HG02884 (cell line): ENCODE measurements around the gene BABAM2.
"Not testable (repeated sequence)": the region's sequence is repeated elsewhere in the genome, so short reads cannot be mapped to it uniquely, and the experiment has no call there.

ENCODE experiments used
- ATAC-seq: cut with Tn5 transposase; IDR thresholded peaks from one replicate; pipeline ENCODE4 v1.9.1; 2021; ENCODE audit warnings: mild to moderate bottlenecking, moderate library complexity; ENCODE audit not compliant: unreplicated experiment

The BABAM2 gene

GRCh38 chr2:28322051-28322450 lies 431.5 kb downstream of the BABAM2 start:
- no peak for ATAC-seq

- no peak for ATAC-seq
Measured at GRCh38 chr2:28322456-28322855, 431.9 kb downstream of the BABAM2 start.

- no peak for ATAC-seq
Measured at GRCh38 chr2:28322981-28323396, 432.5 kb downstream of the BABAM2 start.

- ATAC-seq: no peak
Measured at GRCh38 chr2:28325173-28325566, 434.6 kb downstream of the BABAM2 start.

GRCh38 chr2:28325567-28326468 lies 435.3 kb downstream of the BABAM2 start:
- ATAC-seq: no peak

- no peak for ATAC-seq
Measured at GRCh38 chr2:28326469-28326805, 435.9 kb downstream of the BABAM2 start.

- no peak for ATAC-seq
Measured at GRCh38 chr2:28326881-28327505, 436.5 kb downstream of the BABAM2 start.

- ATAC-seq: no peak
Measured at GRCh38 chr2:28327581-28327955, 437.0 kb downstream of the BABAM2 start.

GRCh38 chr2:28327956-28328922 lies 437.7 kb downstream of the BABAM2 start:
- no peak for ATAC-seq

- ATAC-seq: no peak
Measured at GRCh38 chr2:28329184-28329583, 438.7 kb downstream of the BABAM2 start.

- ATAC-seq: not testable (repeated sequence)
Measured at GRCh38 chr2:28330722-28331121, 440.2 kb downstream of the BABAM2 start.

- ATAC-seq: not testable (repeated sequence)
Measured at GRCh38 chr2:28331797-28332196, 441.3 kb downstream of the BABAM2 start.

- ATAC-seq: no peak
Measured at GRCh38 chr2:28332696-28333095, 442.2 kb downstream of the BABAM2 start.

- ATAC-seq: no peak
Measured at GRCh38 chr2:28333606-28334526, 443.3 kb downstream of the BABAM2 start.

- no peak for ATAC-seq
Measured at GRCh38 chr2:28334527-28334894, 444.0 kb downstream of the BABAM2 start.

- ATAC-seq: not testable (repeated sequence)
Measured at GRCh38 chr2:28335265-28335664, 444.7 kb downstream of the BABAM2 start.

- no peak for ATAC-seq
Measured at GRCh38 chr2:28335666-28336065, 445.1 kb downstream of the BABAM2 start.

GRCh38 chr2:28336264-28336980 lies 445.9 kb downstream of the BABAM2 start:
- ATAC-seq: no peak

- ATAC-seq: no peak
Measured at GRCh38 chr2:28336982-28337627, 446.6 kb downstream of the BABAM2 start.
